Glutamatergic neuron (in vitro differentiated cells): ENCODE results near the gene COL20A1. TPM values are rescaled to one million over a fixed set of nuclear protein-coding genes. Genes with fewer than 3 reads are reported as not detected.
A peak's percentile ranks its signal among the peaks of the same experiment; 100 is the strongest.

Experiments
- DNase-seq: peaks from one replicate; pipeline ENCODE4 v3.0.0; 2022
- H3K27ac Mint-ChIP-seq: one replicate; pipeline ENCODE4 v1.8.0; 2020; ENCODE audit warnings: mild to moderate bottlenecking, mixed read lengths, inconsistent platforms; ENCODE audit not compliant: unreplicated experiment
- H3K27me3 Mint-ChIP-seq: one replicate; pipeline ENCODE4 v1.8.0; 2020; ENCODE audit warnings: mild to moderate bottlenecking, moderate library complexity, mixed read lengths, inconsistent platforms; ENCODE audit not compliant: unreplicated experiment
- H3K36me3 Mint-ChIP-seq: one replicate; pipeline ENCODE4 v1.8.0; 2020; ENCODE audit warnings: mild to moderate bottlenecking, mixed read lengths, inconsistent platforms; ENCODE audit not compliant: unreplicated experiment
- H3K4me1 Mint-ChIP-seq: one replicate; pipeline ENCODE4 v1.8.0; 2020; ENCODE audit warnings: mild to moderate bottlenecking, low read depth, mixed read lengths, inconsistent platforms; ENCODE audit not compliant: unreplicated experiment
- H3K4me3 Mint-ChIP-seq: one replicate; pipeline ENCODE4 v1.8.0; 2020; ENCODE audit warnings: mild to moderate bottlenecking, mixed read lengths, inconsistent platforms; ENCODE audit not compliant: unreplicated experiment
- H3K9me3 Mint-ChIP-seq: one replicate; pipeline ENCODE4 v1.8.0; 2020; ENCODE audit warnings: mild to moderate bottlenecking, moderate library complexity, mixed read lengths, inconsistent platforms; ENCODE audit not compliant: unreplicated experiment
- total RNA-seq: library from RNA; stranded (reverse); fragmentation: NEBNext Ultra II Directional; extraction: Animal tissue kit (Norgen Biotek cat#: 25700); gene quantifications from one replicate; pipeline ENCODE4 v1.2.1, GENCODE V29; 2021; ENCODE audit not compliant: unreplicated experiment
- TF ChIP-seq, protein P1 (sequence below): fragments of 200-600 bp; sonication (generic); IDR thresholded peaks from one replicate; pipeline ENCODE4 v1.5.0; 2021; ENCODE audit not compliant: partially characterized antibody, unreplicated experiment

Gene COL20A1
- total RNA-seq, 1 donor from 2014 or later: 2.1 TPM

DNA sequence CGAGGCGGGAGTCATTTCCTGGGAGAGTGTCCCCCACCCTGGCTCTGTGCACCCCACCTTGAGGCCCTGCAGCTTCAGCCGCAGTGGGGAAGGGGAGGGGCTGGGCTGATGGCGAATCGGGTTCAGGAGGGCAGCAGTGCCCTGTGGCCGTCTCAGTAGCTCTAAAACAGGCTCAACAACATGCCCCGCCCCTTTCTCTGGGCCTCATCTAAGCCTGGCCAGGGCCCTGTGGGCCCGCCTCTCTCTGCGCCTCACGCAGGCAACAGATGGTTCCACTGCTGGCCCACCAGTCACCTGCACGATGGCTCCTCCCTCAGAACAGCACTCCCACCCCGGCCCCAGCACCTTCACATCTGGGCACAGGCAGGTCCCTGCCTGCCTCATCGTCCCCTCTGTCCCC, 38.0 kb downstream of the COL20A1 start:
- DNase-seq: no peak
- no peak overlapping the region for H3K27ac Mint-ChIP-seq
- TF ChIP-seq, protein P1, sequence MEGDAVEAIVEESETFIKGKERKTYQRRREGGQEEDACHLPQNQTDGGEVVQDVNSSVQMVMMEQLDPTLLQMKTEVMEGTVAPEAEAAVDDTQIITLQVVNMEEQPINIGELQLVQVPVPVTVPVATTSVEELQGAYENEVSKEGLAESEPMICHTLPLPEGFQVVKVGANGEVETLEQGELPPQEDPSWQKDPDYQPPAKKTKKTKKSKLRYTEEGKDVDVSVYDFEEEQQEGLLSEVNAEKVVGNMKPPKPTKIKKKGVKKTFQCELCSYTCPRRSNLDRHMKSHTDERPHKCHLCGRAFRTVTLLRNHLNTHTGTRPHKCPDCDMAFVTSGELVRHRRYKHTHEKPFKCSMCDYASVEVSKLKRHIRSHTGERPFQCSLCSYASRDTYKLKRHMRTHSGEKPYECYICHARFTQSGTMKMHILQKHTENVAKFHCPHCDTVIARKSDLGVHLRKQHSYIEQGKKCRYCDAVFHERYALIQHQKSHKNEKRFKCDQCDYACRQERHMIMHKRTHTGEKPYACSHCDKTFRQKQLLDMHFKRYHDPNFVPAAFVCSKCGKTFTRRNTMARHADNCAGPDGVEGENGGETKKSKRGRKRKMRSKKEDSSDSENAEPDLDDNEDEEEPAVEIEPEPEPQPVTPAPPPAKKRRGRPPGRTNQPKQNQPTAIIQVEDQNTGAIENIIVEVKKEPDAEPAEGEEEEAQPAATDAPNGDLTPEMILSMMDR: no peak
- peaks cover 9% of the 10 kb centered on the region for H3K27me3 Mint-ChIP-seq
- no peak overlapping the region for H3K4me3 Mint-ChIP-seq
- H3K4me1 Mint-ChIP-seq: no peaks in the 10 kb centered on the region
- peaks cover 20% of the 10 kb centered on the region for H3K36me3 Mint-ChIP-seq
- peaks cover 11% of the 10 kb centered on the region for H3K9me3 Mint-ChIP-seq

- peaks cover 11% of the 10 kb centered on the region for H3K27me3 Mint-ChIP-seq
- peaks cover 11% of the 10 kb centered on the region for H3K9me3 Mint-ChIP-seq
- TF ChIP-seq, protein P1: no peak
- H3K4me1 Mint-ChIP-seq: peaks cover 4% of the 10 kb centered on the region
- peaks cover 25% of the 10 kb centered on the region for H3K36me3 Mint-ChIP-seq
- H3K4me3 Mint-ChIP-seq: no peak overlapping the region
- H3K27ac Mint-ChIP-seq: peak overlapping the region; percentile 48
- no peak for DNase-seq
Measured at GRCh38 chr20:63331741-63332400, 38.9 kb downstream of the COL20A1 start.

GRCh38 chr20:63332488-63333240, 39.7 kb downstream of the COL20A1 start:
- DNase-seq: no peak
- H3K27me3 Mint-ChIP-seq: peaks cover 11% of the 10 kb centered on the region
- no peak overlapping the region for H3K4me3 Mint-ChIP-seq
- H3K27ac Mint-ChIP-seq: no peak overlapping the region
- peaks cover 10% of the 10 kb centered on the region for H3K4me1 Mint-ChIP-seq
- peaks cover 10% of the 10 kb centered on the region for H3K9me3 Mint-ChIP-seq
- TF ChIP-seq, protein P1: no peak
- peaks cover 27% of the 10 kb centered on the region for H3K36me3 Mint-ChIP-seq

DNA sequence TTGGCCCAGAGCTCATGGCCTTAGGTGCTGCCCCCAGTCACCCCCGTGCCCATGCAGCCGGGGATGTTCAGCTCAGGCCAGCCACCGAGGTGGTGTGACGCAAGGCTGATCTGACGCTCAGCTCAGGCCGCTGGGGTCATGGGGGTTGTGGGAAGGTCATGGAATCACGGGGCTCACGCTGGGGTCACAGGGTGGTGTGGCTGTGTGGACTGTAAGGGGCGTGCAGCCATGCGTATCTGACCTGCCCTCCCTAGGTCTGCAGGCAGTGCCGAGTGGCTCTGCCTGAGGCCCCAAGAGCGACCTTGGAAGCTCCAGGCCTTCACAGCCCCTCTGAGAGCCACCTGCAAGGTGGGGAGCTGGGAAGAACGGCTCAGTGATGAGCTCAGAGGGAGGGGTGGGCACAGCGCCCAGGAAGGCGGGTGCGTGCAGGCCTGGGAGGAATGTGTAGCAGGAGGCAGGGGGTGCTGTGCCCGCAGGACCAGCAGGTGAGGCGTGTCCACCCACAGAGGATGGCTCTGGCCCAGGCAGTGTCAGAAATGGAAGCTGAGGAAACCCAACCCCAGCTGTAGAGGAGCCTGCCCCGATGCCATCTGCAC, 40.4 kb downstream of the COL20A1 start:
- TF ChIP-seq, protein P1: no peak
- DNase-seq: no peak
- Mint-ChIP-seq H3K4me3 (no peak overlapping the region), H3K4me1 (peaks cover 13% of the 10 kb centered on the region), H3K36me3 (peaks cover 27% of the 10 kb centered on the region), H3K9me3 (peaks cover 10% of the 10 kb centered on the region), H3K27me3 (peaks cover 13% of the 10 kb centered on the region), H3K27ac (no peak overlapping the region)
